Left renal pelvis (tissue), 4 donors: ENCODE results near the gene AGFG2. TPM values are rescaled to one million over a fixed set of nuclear protein-coding genes. Genes with fewer than 3 reads are reported as not detected.
"Not testable (repeated sequence)": the region's sequence is repeated elsewhere in the genome, so short reads cannot be mapped to it uniquely, and the experiment has no call there.

ENCODE experiments used
- DNase-seq, 4 donors: peaks; one replicate each; pipeline ENCODE4 v3.0.0-alpha.2; 2013; ENCODE audit warnings: low read depth in 4 of 4, low spot score in 3 of 4
- polyA plus RNA-seq, 4 donors: library from polyadenylated mRNA; unstranded; fragments of 120-200 nt; gene quantifications; one replicate each; pipeline ENCODE4 v1.2.1, GENCODE V29; 2013; ENCODE audit not compliant: insufficient read length in 4 of 4

Gene AGFG2
- polyA plus RNA-seq, 4 donors = 10.8 to 16.3 (median 13.9) TPM

- no peak for DNase-seq
Observed at GRCh38 chr7:100520138-100520537, 18.9 kb upstream of the AGFG2 start.

- DNase-seq = no peak
Observed at GRCh38 chr7:100521076-100521475, 17.9 kb upstream of the AGFG2 start.

- not testable (repeated sequence) for DNase-seq
Observed at GRCh38 chr7:100521909-100522593, 17.0 kb upstream of the AGFG2 start.

GRCh38 chr7:100523192-100523591 is 15.8 kb upstream of the AGFG2 start:
- not testable (repeated sequence) for DNase-seq

GRCh38 chr7:100528108-100528866 is 10.7 kb upstream of the AGFG2 start:
- DNase-seq = not testable (repeated sequence)

- no peak for DNase-seq
Observed at GRCh38 chr7:100532165-100533022, 6.6 kb upstream of the AGFG2 start.

GRCh38 chr7:100535982-100536381 is 3.0 kb upstream of the AGFG2 start:
- not testable (repeated sequence) for DNase-seq

GRCh38 chr7:100536695-100537094 is 2.3 kb upstream of the AGFG2 start:
- not testable (repeated sequence) for DNase-seq

GRCh38 chr7:100538348-100538653 is 702 bp upstream of the AGFG2 start:
- no peak for DNase-seq

GRCh38 chr7:100539436-100540006 is 518 bp downstream of the AGFG2 start:
- DNase-seq = no peak

GRCh38 chr7:100540073-100540723 is 1.2 kb downstream of the AGFG2 start:
- DNase-seq = no peak

- not testable (repeated sequence) for DNase-seq
Observed at GRCh38 chr7:100541309-100541708, 2.3 kb downstream of the AGFG2 start.

GRCh38 chr7:100543586-100543985 is 4.6 kb downstream of the AGFG2 start:
- DNase-seq = no peak

GRCh38 chr7:100544386-100544785 is 5.4 kb downstream of the AGFG2 start:
- DNase-seq = no peak

- no peak for DNase-seq
Observed at GRCh38 chr7:100544967-100545359, 6.0 kb downstream of the AGFG2 start.

- DNase-seq = no peak
Observed at GRCh38 chr7:100545360-100546128, 6.5 kb downstream of the AGFG2 start.

GRCh38 chr7:100546129-100546925 is 7.3 kb downstream of the AGFG2 start:
- no peak for DNase-seq

- DNase-seq = no peak
Observed at GRCh38 chr7:100546926-100547800, 8.2 kb downstream of the AGFG2 start.
